OCI-LY1 (cell line): ENCODE results near the gene RHEB.

Experiments
- H2AFZ ChIP-seq: fragments of 200-600 bp; sonication (generic), shearing (Covaris generic); 2 replicates; pipeline ENCODE4 v1.6.0; 2014; ENCODE audit warnings: antibody characterized with exemption, mild to moderate bottlenecking, low read length
- H3F3A ChIP-seq: fragments of 200-600 bp; sonication (generic), shearing (Covaris generic); 2 replicates; pipeline ENCODE4 v1.6.0; 2014; ENCODE audit warnings: mild to moderate bottlenecking, antibody characterized with exemption, low read length, moderate library complexity; ENCODE audit not compliant: insufficient read depth
- H3K27ac ChIP-seq: fragments of 200-600 bp; sonication (generic); 2 replicates; pipeline ENCODE4 v1.5.1; 2014; ENCODE audit warnings: low read length, mixed run types, mild to moderate bottlenecking, low read depth; ENCODE audit not compliant: poor library complexity, severe bottlenecking
- H3K27me3 ChIP-seq: fragments of 200-600 bp; sonication (generic); 2 replicates; pipeline ENCODE4 v1.6.0; 2014; ENCODE audit warnings: antibody characterized with exemption, mild to moderate bottlenecking, low read length, moderate library complexity; ENCODE audit not compliant: insufficient read depth
- H3K36me3 ChIP-seq: fragments of 200-600 bp; sonication (generic); 2 replicates; pipeline ENCODE4 v1.6.1; 2014; ENCODE audit warnings: mild to moderate bottlenecking, antibody characterized with exemption, low read length, moderate library complexity, mixed read lengths; ENCODE audit not compliant: insufficient read depth
- H3K4me1 ChIP-seq: fragments of 200-600 bp; sonication (generic); 2 replicates; pipeline ENCODE4 v1.5.1; 2014; ENCODE audit warnings: mild to moderate bottlenecking, low read length, moderate library complexity; ENCODE audit not compliant: insufficient read depth, severe bottlenecking
- H3K4me2 ChIP-seq: fragments of 200-600 bp; sonication (generic), shearing (Covaris generic); 2 replicates; pipeline ENCODE4 v1.6.1; 2014; ENCODE audit warnings: low read length
- H3K4me3 ChIP-seq: fragments of 200-600 bp; sonication (generic); 2 replicates; pipeline ENCODE4 v1.5.1; 2014; ENCODE audit warnings: low read length, low read depth, mild to moderate bottlenecking, mixed read lengths; ENCODE audit not compliant: poor library complexity, severe bottlenecking
- H3K79me2 ChIP-seq: fragments of 200-600 bp; shearing (Covaris generic); 2 replicates; pipeline ENCODE4 v1.6.1; 2016; ENCODE audit warnings: mixed run types, low read length, mixed read lengths; ENCODE audit not compliant: insufficient read depth
- H3K9ac ChIP-seq: fragments of 200-600 bp; sonication (generic), shearing (Covaris generic); 2 replicates; pipeline ENCODE4 v1.6.1; 2014; ENCODE audit warnings: mild to moderate bottlenecking, low read length, mixed read lengths
- H3K9me2 ChIP-seq: fragments of 200-600 bp; sonication (generic), shearing (Covaris generic); 2 replicates; pipeline ENCODE4 v1.6.1; 2014; ENCODE audit warnings: low read depth, mild to moderate bottlenecking, low read length, mixed read lengths
- H3K9me3 ChIP-seq: fragments of 200-600 bp; shearing (Covaris generic); 2 replicates; pipeline ENCODE4 v1.6.1; 2014; ENCODE audit warnings: low read length, mixed read lengths
- H4K20me1 ChIP-seq: fragments of 200-600 bp; sonication (generic), shearing (Covaris generic); 2 replicates; pipeline ENCODE4 v1.6.0; 2016; ENCODE audit warnings: mild to moderate bottlenecking, low read length; ENCODE audit not compliant: insufficient read depth
- CTCF ChIP-seq: fragments of 200-600 bp; sonication (generic), shearing (Covaris generic); IDR thresholded peaks from 2 replicates; pipeline ENCODE4 v1.5.1; 2017; ENCODE audit warnings: mild to moderate bottlenecking, antibody characterized with exemption, low read length, moderate library complexity, mixed read lengths
- EZH2 ChIP-seq: fragments of 200-600 bp; sonication (generic), shearing (Covaris generic); IDR thresholded peaks from 2 replicates; pipeline ENCODE4 v1.8.0; 2017; ENCODE audit warnings: borderline replicate concordance, mixed run types, mild to moderate bottlenecking, antibody characterized with exemption, low read length, moderate library complexity, mixed read lengths

RHEB gene

DNA sequence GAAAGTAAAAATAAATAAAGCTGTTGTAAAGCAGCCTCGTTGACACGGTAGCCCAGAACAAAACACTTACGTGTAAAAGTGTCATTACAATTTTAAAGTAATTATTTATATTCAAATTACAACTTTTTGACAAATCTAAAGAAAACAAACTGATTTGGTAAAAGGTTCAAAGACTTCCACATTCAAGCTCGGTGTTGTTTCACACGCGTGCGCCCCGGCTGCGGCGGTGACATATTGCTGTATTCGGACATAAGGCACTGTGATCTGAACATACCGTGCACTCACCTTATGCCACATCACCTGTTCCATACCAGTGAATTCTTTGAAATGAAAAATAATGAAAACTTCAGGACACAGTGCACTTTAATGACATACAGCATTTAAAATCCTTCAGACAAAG lies 36.9 kb upstream of the RHEB start:
- Histone ChIP-seq H3K27ac (no peak overlapping the region), H3K36me3 (no peaks in the 10 kb centered on the region), H3K4me2 (no peak overlapping the region), H3K79me2 (no peaks in the 10 kb centered on the region), H3K9ac (no peak overlapping the region), H4K20me1 (no peaks in the 10 kb centered on the region), H2AFZ (no peak overlapping the region), H3K4me1 (no peaks in the 10 kb centered on the region), H3F3A (no peaks in the 10 kb centered on the region), H3K9me2 (no peaks in the 10 kb centered on the region), H3K4me3 (no peak overlapping the region), H3K27me3 (peaks cover 13% of the 10 kb centered on the region; the same call in 1 of the 2 replicates), H3K9me3 (no peaks in the 10 kb centered on the region)
- no peak for TF ChIP-seq CTCF
- TF ChIP-seq EZH2 = no peak

- Histone ChIP-seq H3K9me3 (no peaks in the 10 kb centered on the region), H3K4me1 (no peaks in the 10 kb centered on the region), H4K20me1 (no peaks in the 10 kb centered on the region), H3K36me3 (no peaks in the 10 kb centered on the region), H3K4me3 (no peak overlapping the region), H3K9ac (no peak overlapping the region), H3K79me2 (no peaks in the 10 kb centered on the region), H3K27me3 (no peaks in the 10 kb centered on the region; the same call in 1 of the 2 replicates), H3K27ac (no peak overlapping the region), H3K9me2 (no peaks in the 10 kb centered on the region), H3K4me2 (no peak overlapping the region), H2AFZ (no peak overlapping the region), H3F3A (no peaks in the 10 kb centered on the region)
- no peak for TF ChIP-seq CTCF
- no peak for TF ChIP-seq EZH2
These were observed 33.7 kb upstream of the RHEB start for GRCh38 chr7:151553356-151553755.

- H4K20me1 ChIP-seq = no peaks in the 10 kb centered on the region
- H3K27me3 ChIP-seq = no peaks in the 10 kb centered on the region; the same call in 1 of the 2 replicates
- H3F3A ChIP-seq = no peaks in the 10 kb centered on the region
- H3K9me3 ChIP-seq = no peaks in the 10 kb centered on the region
- H3K4me2 ChIP-seq = no peak overlapping the region
- H3K36me3 ChIP-seq = no peaks in the 10 kb centered on the region
- H3K9me2 ChIP-seq = no peaks in the 10 kb centered on the region
- no peak overlapping the region for H2AFZ ChIP-seq
- no peak for TF ChIP-seq CTCF
- TF ChIP-seq EZH2 = no peak
- no peaks in the 10 kb centered on the region for H3K79me2 ChIP-seq
- no peak overlapping the region for H3K9ac ChIP-seq
- H3K4me1 ChIP-seq = no peaks in the 10 kb centered on the region
- H3K27ac ChIP-seq = no peak overlapping the region
- H3K4me3 ChIP-seq = no peak overlapping the region
These were observed 32.8 kb upstream of the RHEB start for GRCh38 chr7:151552352-151553028.
